HCT116 (cell line): Measurements from ENCODE around the gene C4orf50.

Experiments
- ATF3 ChIP-seq: IDR thresholded peaks from 2 replicates; pipeline ENCODE4 v1.6.1; 2012
- CTCF ChIP-seq, 3 experiments: fragments of 200-600 bp in 1 of 3; sonication (generic) in 1 of 3; IDR thresholded peaks in 2 of 3; conservative IDR thresholded peaks in 1 of 3; 2 replicates each; pipeline ENCODE4 v1.5.1; 2012 to 2017; ENCODE audit warnings: low read depth in 2 of 3, low read length in 2 of 3, antibody characterized with exemption in 1 of 3, borderline replicate concordance in 1 of 3, control low read depth in 1 of 3, mild to moderate bottlenecking in 1 of 3, mixed read lengths in 1 of 3, mixed run types in 1 of 3, moderate library complexity in 1 of 3; ENCODE audit not compliant: insufficient read depth in 1 of 3
- EZH2 ChIP-seq: fragments of 200-600 bp; sonication (generic); IDR thresholded peaks from 2 replicates; pipeline ENCODE4 v1.6.1; 2017; ENCODE audit warnings: antibody characterized with exemption, mixed run types
- POLR2A ChIP-seq: IDR thresholded peaks from 2 replicates; pipeline ENCODE4 v1.7.0; 2011; ENCODE audit warnings: borderline replicate concordance; ENCODE audit not compliant: insufficient read depth, insufficient read length; ENCODE audit errors: extremely low read depth
- RAD21 ChIP-seq: IDR thresholded peaks from 2 replicates; pipeline ENCODE4 v1.6.1; 2012; ENCODE audit warnings: low read depth, mild to moderate bottlenecking
- SIN3A ChIP-seq: IDR thresholded peaks from 2 replicates; pipeline ENCODE4 v1.6.1; 2012; ENCODE audit warnings: low read depth
- ZFX ChIP-seq: fragments of 450-650 bp; IDR thresholded peaks from 2 replicates; pipeline ENCODE4 v1.6.1; 2017

- no peak for TF ChIP-seq EZH2
- TF ChIP-seq RAD21 = no peak
- TF ChIP-seq CTCF (IDR thresholded peaks at IDR 0.05 in 2 of 3, conservative IDR thresholded peaks at IDR 0.05 in 1 of 3; ENCODE audit: borderline replicate concordance in 1 of 3, insufficient read depth in 1 of 3, low read depth in 2 of 3, low read length in 2 of 3) = no peak
- TF ChIP-seq SIN3A = no peak
- no peak for TF ChIP-seq ZFX
- TF ChIP-seq ATF3 = no peak
- TF ChIP-seq POLR2A = no peak
Measured at GRCh38 chr4:5942947-5943346, 75.3 kb downstream of the C4orf50 start.
